ENCODE measurements around the gene PRR15L.

GRCh38 chr17:47989159-47989558 lies 31.5 kb upstream of the PRR15L start:
- TF ChIP-seq CTCF (optimal IDR thresholded peaks at IDR 0.05 in 1 of 3, IDR thresholded peaks at IDR 0.05 in 1 of 3, conservative IDR thresholded peaks at IDR 0.05 in 1 of 3; ENCODE audit: extremely low read depth in 1 of 3, insufficient read depth in 2 of 3, low read length in 3 of 3) (no peak), EZH2 (IDR thresholded peaks at IDR 0.05; ENCODE audit: low read length) (no peak)
